ENCODE data around the gene AHSG. TPM values are rescaled to one million over a fixed set of nuclear protein-coding genes. Genes with fewer than 3 reads are reported as not detected.

AHSG gene
- total and polyA plus RNA-seq, 7 donors = not detected

DNA sequence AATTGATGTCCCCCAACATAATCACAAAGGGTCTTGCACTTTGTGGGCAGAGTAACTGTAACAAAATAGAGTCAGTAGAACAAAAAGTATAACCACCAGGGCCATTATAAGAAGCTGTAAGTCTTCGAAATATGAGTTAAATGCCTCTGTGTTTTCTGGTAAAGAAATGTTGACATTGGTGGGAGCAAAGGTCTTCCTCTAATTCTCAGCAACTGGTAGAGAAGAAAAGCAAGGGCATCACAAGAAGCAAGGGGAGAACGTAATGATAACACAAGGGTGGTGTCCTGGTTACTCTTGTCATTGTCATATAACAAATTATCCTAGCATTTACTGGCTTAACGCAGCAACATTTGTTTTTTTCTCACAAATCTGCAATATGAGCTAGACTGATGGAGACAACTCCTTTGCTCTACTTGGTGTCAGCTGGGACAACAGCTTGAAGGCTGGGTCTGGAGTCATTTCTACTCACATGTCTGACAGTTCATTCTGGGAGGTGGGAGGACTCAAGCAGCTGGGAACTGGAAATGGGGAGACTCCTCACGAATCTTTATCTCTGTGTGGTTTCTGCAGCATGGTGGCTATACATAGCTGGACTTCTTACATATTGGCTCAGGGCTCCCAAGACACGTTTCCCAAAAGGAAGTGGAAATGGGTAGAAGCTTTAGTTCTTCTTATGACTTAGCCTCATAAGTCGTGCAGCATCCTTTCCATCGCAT, 22.1 kb upstream of the AHSG start:
- Histone ChIP-seq H3K27ac (no peak overlapping the region), H3K4me1 (no peaks in the 10 kb centered on the region), H3K36me3 (ENCODE audit: insufficient read depth in 1 of 2, low read depth in 1 of 2) (peaks cover 5 to 7% of the 10 kb centered on the region in 2 donors), H3K4me3 (no peak overlapping the region), H3K27me3 (ENCODE audit: insufficient read depth in 3 of 3, low read length in 2 of 3) (no peaks in the 10 kb centered on the region), H3K9me3 (no peaks in the 10 kb centered on the region)
- ATAC-seq (no peak), DNase-seq (no peak)
- intact Hi-C loops (cut with DNase I) = no loop called here
- 74 to 79% (median 77%) methylated on average over 7 of the region's 7 CpGs for WGBS, 3 donors
- TF ChIP-seq, protein P1, sequence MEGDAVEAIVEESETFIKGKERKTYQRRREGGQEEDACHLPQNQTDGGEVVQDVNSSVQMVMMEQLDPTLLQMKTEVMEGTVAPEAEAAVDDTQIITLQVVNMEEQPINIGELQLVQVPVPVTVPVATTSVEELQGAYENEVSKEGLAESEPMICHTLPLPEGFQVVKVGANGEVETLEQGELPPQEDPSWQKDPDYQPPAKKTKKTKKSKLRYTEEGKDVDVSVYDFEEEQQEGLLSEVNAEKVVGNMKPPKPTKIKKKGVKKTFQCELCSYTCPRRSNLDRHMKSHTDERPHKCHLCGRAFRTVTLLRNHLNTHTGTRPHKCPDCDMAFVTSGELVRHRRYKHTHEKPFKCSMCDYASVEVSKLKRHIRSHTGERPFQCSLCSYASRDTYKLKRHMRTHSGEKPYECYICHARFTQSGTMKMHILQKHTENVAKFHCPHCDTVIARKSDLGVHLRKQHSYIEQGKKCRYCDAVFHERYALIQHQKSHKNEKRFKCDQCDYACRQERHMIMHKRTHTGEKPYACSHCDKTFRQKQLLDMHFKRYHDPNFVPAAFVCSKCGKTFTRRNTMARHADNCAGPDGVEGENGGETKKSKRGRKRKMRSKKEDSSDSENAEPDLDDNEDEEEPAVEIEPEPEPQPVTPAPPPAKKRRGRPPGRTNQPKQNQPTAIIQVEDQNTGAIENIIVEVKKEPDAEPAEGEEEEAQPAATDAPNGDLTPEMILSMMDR (IDR thresholded peaks at IDR 0.05) = no peak

DNA sequence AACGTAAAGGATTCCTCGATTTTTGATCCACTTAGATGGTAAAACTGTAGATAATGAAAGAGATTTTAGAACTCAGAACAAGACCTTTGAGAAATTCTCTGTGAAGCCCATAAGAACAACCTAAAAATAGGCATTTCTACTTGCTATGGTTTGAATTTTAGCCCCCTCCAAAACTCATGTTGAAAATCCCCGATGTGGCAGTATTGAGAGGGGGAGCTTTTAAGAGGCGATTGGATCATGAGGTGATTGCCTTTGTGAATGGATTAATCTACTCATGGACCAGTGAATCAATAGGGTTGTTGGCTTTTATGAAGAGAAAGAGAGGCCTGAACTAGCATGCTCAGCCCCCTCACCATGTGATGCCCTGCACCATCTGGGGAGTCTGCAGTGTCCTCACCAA, 20.2 kb upstream of the AHSG start:
- WGBS, 3 donors = 86 to 91% (median 90%) methylated on average over 4 of the region's 4 CpGs
- Histone ChIP-seq H3K4me1 (no peaks in the 10 kb centered on the region), H3K9me3 (no peaks in the 10 kb centered on the region), H3K27ac (no peak overlapping the region), H3K27me3 (ENCODE audit: insufficient read depth in 3 of 3, low read length in 2 of 3) (no peaks in the 10 kb centered on the region), H3K36me3 (ENCODE audit: insufficient read depth in 1 of 2, low read depth in 1 of 2) (no peaks in the 10 kb centered on the region), H3K4me3 (no peak overlapping the region)
- TF ChIP-seq, protein P1 (IDR thresholded peaks at IDR 0.05) = no peak
- DNase-seq = no peak
- intact Hi-C loops (cut with DNase I) = no loop called here
- ATAC-seq = no peak

DNA sequence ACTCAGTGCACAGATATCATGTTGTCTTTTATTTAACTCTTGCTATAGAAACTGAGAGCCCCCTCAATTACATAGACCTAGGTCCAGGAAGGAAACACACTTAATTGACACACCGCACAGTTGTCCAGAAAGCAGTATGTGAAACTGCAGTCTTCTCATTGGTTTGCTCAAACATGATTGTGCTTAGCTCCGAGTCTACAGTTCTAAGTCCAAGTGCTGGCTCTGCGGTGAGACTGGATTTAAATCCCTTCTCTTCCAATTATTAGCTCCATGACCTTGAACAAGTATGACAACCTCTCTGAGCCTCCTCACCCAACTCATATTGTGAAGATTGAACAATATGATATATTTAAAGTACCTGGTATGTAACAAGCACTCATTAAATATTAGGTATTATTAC, 19.0 kb upstream of the AHSG start:
- Histone ChIP-seq H3K4me1 (no peaks in the 10 kb centered on the region), H3K9me3 (no peaks in the 10 kb centered on the region)
- 70 to 82% (median 71%) methylated on average over 3 of the region's 3 CpGs for WGBS, 3 donors

DNA sequence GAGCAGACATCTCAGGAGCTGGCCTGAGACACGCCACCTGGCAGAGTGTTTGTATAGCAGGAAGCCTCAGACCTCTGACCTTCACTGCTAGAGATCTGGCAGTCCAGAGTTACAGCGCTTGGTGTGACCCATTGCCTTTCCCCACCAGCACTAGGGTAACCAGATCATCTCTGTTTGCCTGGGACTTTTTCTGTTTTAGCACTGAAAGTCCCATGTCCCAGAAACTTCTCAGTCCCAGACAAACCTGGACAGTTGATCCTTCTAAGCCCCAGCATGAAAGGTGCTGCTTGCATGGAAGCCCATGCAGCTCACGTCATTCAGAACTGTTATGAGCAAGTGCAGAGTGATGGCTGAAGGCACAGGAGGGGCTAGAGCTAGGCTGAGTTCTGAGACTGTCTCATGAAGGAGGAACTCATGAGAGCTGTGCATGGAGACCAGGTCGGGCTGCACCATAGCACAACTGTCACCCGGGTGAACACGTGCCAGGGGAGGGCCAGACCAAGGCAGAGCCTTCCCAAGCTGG, 18.2 kb upstream of the AHSG start:
- Histone ChIP-seq H3K9me3 (no peaks in the 10 kb centered on the region), H3K4me3 (no peak overlapping the region), H3K4me1 (no peaks in the 10 kb centered on the region), H3K36me3 (ENCODE audit: insufficient read depth in 1 of 2, low read depth in 1 of 2) (no peaks in the 10 kb centered on the region), H3K27ac (no peak overlapping the region), H3K27me3 (ENCODE audit: insufficient read depth in 3 of 3, low read length in 2 of 3) (no peaks in the 10 kb centered on the region)
- 64 to 73% (median 73%) methylated on average over 6 of the region's 6 CpGs for WGBS, 3 donors
- intact Hi-C loops (cut with DNase I) = no loop called here
- DNase-seq (no peak), ATAC-seq (no peak)
- TF ChIP-seq, protein P1 (IDR thresholded peaks at IDR 0.05) = no peak

More for the DNA sequence above, 19.0 kb upstream of the AHSG start:
- no peak overlapping the region for H3K4me3 ChIP-seq
- ATAC-seq = no peak
- TF ChIP-seq, protein P1 (IDR thresholded peaks at IDR 0.05) = no peak
- intact Hi-C loops (cut with DNase I) = no loop called here
- DNase-seq = no peak
- H3K27ac ChIP-seq = no peak overlapping the region
- no peaks in the 10 kb centered on the region for H3K36me3 ChIP-seq (ENCODE audit: insufficient read depth in 1 of 2, low read depth in 1 of 2)
- no peaks in the 10 kb centered on the region for H3K27me3 ChIP-seq (ENCODE audit: insufficient read depth in 3 of 3, low read length in 2 of 3)
